ENCODE data around the gene CYP19A1. TPM values are rescaled to one million over a fixed set of nuclear protein-coding genes. Genes with fewer than 3 reads are reported as not detected.

The CYP19A1 gene
- total RNA-seq, 1 experiment from 2014 or later: not detected

DNA sequence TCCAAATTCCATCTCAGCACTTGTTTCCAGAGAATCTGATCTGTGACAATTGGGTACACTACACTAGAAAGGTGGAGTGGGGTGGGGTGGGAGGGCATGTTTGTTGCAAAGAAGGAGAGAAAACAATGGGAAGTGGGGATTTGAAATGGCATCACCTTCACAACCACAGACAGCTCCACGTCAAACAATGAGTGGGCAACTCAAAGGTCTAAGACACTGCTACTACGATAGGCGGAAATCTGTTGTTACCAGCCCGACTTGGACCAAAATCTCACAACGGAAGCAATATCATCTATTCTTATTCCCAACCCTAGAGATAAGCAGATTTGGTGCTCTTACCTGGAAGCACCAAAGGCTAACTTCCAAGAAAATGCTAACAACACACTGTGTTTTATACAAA is 3.3 kb downstream of the CYP19A1 start:
- no peak overlapping the region for H3K4me3 ChIP-seq (replicated peaks in 1 of 2; ENCODE audit: low read depth in 1 of 2, low read length in 2 of 2)
- no peaks in the 10 kb centered on the region; the same call in 1 of the 2 replicates for H3K27me3 ChIP-seq (ENCODE audit: insufficient read depth, low read length)
- BruUV-seq (replicated peaks): no TSS peak

DNA sequence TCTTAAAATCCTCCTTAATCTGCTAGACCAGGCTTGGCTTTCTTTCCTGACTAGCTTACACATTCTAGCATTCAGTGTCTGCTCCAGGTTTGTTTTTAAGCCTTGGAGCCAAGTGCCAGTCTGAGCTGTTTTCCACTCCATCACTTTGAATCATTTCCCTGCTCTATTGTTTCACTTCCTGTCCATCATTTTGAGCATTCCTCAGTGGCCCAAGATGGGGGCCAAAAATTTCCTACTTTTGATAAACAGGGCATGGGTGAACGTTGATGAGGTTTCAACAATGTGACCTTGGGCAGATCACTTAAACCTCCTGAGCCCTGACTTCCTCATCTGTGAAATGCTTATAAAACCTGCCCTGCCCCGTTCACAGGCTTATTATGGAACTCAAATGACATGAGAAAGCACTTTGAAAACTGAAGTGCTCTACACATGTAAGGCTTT is 4.4 kb downstream of the CYP19A1 start:
- Histone ChIP-seq H3K4me2 (ENCODE audit: low read length) (no peak overlapping the region), H3K4me3 (replicated peaks in 1 of 2; ENCODE audit: low read depth in 1 of 2, low read length in 2 of 2) (no peak overlapping the region), H2AFZ (ENCODE audit: low read depth, low read length, poor library complexity, severe bottlenecking) (no peak overlapping the region), H3K9me2 (ENCODE audit: insufficient read depth) (no peaks in the 10 kb centered on the region), H3K27me3 (ENCODE audit: insufficient read depth, low read length) (no peaks in the 10 kb centered on the region; the same call in 1 of the 2 replicates), H3K9ac (ENCODE audit: low read length) (no peak overlapping the region), H3K9me3 (ENCODE audit: control insufficient read depth in 1 of 2, insufficient read depth in 1 of 2, low read depth in 1 of 2, low read length in 2 of 2) (no peaks in the 10 kb centered on the region), H3K36me3 (ENCODE audit: control insufficient read depth in 1 of 2, insufficient read depth in 2 of 2, low read length in 2 of 2) (no peaks in the 10 kb centered on the region), H4K20me1 (ENCODE audit: insufficient read depth) (no peaks in the 10 kb centered on the region), H3K27ac (ENCODE audit: low read depth, low read length) (no peak overlapping the region), H3K4me1 (ENCODE audit: control insufficient read depth in 1 of 2, insufficient read depth in 2 of 2, low read length in 2 of 2) (no peaks in the 10 kb centered on the region), H3K79me2 (ENCODE audit: insufficient read depth, low read length) (no peaks in the 10 kb centered on the region)
- ChIA-PET CTCF (no interaction called here), POLR2A (no interaction called here), RAD21 (ENCODE audit: low non-redundant PET in 1 of 2, low total read pairs in 2 of 2, uncharacterized antibody in 2 of 2, unreplicated experiment in 2 of 2) (no interaction called here)
- intact Hi-C loops (cut with micrococcal nuclease): no loop called here
- TF ChIP-seq SIN3A (IDR thresholded peaks at IDR 0.05; ENCODE audit: low read depth) (no peak), ELF1 (IDR thresholded peaks at IDR 0.05; ENCODE audit: borderline replicate concordance, low read depth) (no peak), EZH2phosphoT487 (IDR thresholded peaks at IDR 0.05; ENCODE audit: borderline replicate concordance) (no peak), YY1 (IDR thresholded peaks at IDR 0.05; ENCODE audit: extremely low read depth, insufficient replicate concordance, low read depth, low read length) (no peak), CEBPB (IDR thresholded peaks at IDR 0.05; ENCODE audit: low read depth) (no peak), SP1 (IDR thresholded peaks at IDR 0.05; ENCODE audit: low read depth) (no peak), ZNF274 (IDR thresholded peaks at IDR 0.05; ENCODE audit: low read depth, low read length) (no peak), JUND (IDR thresholded peaks at IDR 0.05) (no peak), SRF (IDR thresholded peaks at IDR 0.05; ENCODE audit: low read depth) (no peak), CBX3 (IDR thresholded peaks at IDR 0.05; ENCODE audit: low read depth) (no peak), ZFX (IDR thresholded peaks at IDR 0.05) (no peak), RAD21 (IDR thresholded peaks at IDR 0.05; ENCODE audit: low read depth) (no peak)
- TF ChIP-seq, protein P1, sequence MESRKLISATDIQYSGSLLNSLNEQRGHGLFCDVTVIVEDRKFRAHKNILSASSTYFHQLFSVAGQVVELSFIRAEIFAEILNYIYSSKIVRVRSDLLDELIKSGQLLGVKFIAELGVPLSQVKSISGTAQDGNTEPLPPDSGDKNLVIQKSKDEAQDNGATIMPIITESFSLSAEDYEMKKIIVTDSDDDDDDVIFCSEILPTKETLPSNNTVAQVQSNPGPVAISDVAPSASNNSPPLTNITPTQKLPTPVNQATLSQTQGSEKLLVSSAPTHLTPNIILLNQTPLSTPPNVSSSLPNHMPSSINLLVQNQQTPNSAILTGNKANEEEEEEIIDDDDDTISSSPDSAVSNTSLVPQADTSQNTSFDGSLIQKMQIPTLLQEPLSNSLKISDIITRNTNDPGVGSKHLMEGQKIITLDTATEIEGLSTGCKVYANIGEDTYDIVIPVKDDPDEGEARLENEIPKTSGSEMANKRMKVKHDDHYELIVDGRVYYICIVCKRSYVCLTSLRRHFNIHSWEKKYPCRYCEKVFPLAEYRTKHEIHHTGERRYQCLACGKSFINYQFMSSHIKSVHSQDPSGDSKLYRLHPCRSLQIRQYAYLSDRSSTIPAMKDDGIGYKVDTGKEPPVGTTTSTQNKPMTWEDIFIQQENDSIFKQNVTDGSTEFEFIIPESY (IDR thresholded peaks at IDR 0.05; ENCODE audit: extremely low read depth, insufficient replicate concordance, low read length): no peak
- TF ChIP-seq, protein P2, sequence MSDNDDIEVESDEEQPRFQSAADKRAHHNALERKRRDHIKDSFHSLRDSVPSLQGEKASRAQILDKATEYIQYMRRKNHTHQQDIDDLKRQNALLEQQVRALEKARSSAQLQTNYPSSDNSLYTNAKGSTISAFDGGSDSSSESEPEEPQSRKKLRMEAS (IDR thresholded peaks at IDR 0.05): no peak
- ATAC-seq: no peak
- no peak for DNase-seq (ENCODE audit: low read depth, low spot score)
- BruUV-seq (replicated peaks): no TSS peak

More for the DNA sequence above, 3.3 kb downstream of the CYP19A1 start:
- no peaks in the 10 kb centered on the region for H3K9me3 ChIP-seq (ENCODE audit: control insufficient read depth in 1 of 2, insufficient read depth in 1 of 2, low read depth in 1 of 2, low read length in 2 of 2)
- intact Hi-C loops (cut with micrococcal nuclease): no loop called here
- H2AFZ ChIP-seq (ENCODE audit: low read depth, low read length, poor library complexity, severe bottlenecking): no peak overlapping the region
- H3K27ac ChIP-seq (ENCODE audit: low read depth, low read length): no peak overlapping the region
- H3K4me2 ChIP-seq (ENCODE audit: low read length): no peak overlapping the region
- no peak for TF ChIP-seq ELF1 (IDR thresholded peaks at IDR 0.05; ENCODE audit: borderline replicate concordance, low read depth)
- TF ChIP-seq CBX3 (IDR thresholded peaks at IDR 0.05; ENCODE audit: low read depth): no peak
- no peak for TF ChIP-seq CEBPB (IDR thresholded peaks at IDR 0.05; ENCODE audit: low read depth)
- no peak for TF ChIP-seq SRF (IDR thresholded peaks at IDR 0.05; ENCODE audit: low read depth)
- no peak for TF ChIP-seq SIN3A (IDR thresholded peaks at IDR 0.05; ENCODE audit: low read depth)
- no peak for TF ChIP-seq TCF7L2 (IDR thresholded peaks at IDR 0.05; ENCODE audit: borderline replicate concordance, extremely low read depth, insufficient read depth, insufficient read length)
- TF ChIP-seq YY1 (IDR thresholded peaks at IDR 0.05; ENCODE audit: extremely low read depth, insufficient replicate concordance, low read depth, low read length): no peak
- H3K36me3 ChIP-seq (ENCODE audit: control insufficient read depth in 1 of 2, insufficient read depth in 2 of 2, low read length in 2 of 2): no peaks in the 10 kb centered on the region
- ChIA-PET RAD21 (ENCODE audit: low non-redundant PET in 1 of 2, low total read pairs in 2 of 2, uncharacterized antibody in 2 of 2, unreplicated experiment in 2 of 2) (no interaction called here), POLR2A (no interaction called here), CTCF (no interaction called here)
- no peaks in the 10 kb centered on the region for H3K4me1 ChIP-seq (ENCODE audit: control insufficient read depth in 1 of 2, insufficient read depth in 2 of 2, low read length in 2 of 2)
- DNase-seq (ENCODE audit: low read depth, low spot score): no peak
- H3K9ac ChIP-seq (ENCODE audit: low read length): no peak overlapping the region
- no peak for ATAC-seq
- no peaks in the 10 kb centered on the region for H4K20me1 ChIP-seq (ENCODE audit: insufficient read depth)
- H3K79me2 ChIP-seq (ENCODE audit: insufficient read depth, low read length): no peaks in the 10 kb centered on the region
- H3K9me2 ChIP-seq (ENCODE audit: insufficient read depth): no peaks in the 10 kb centered on the region
